ENCODE measurements around the gene CHPF2.

- TF ChIP-seq CTCF (IDR thresholded peaks at IDR 0.05; ENCODE audit: borderline replicate concordance, extremely low read depth, low read length, poor library complexity, severe bottlenecking) = no peak
- TF ChIP-seq EZH2 (IDR thresholded peaks at IDR 0.05; ENCODE audit: borderline replicate concordance, low read depth, low read length, severe bottlenecking) = no peak
Observed at GRCh38 chr7:151191544-151191943, 40.7 kb upstream of the CHPF2 start.

All from DND-41 (cell line).